ENCODE data around the gene SLC1A1. TPM values are rescaled to one million over a fixed set of nuclear protein-coding genes. Genes with fewer than 3 reads are reported as not detected.

The SLC1A1 gene
- total and polyA plus RNA-seq, 2 of the 13 experiments (the other 11 are each of a cell fraction or from before 2014, with no cell fraction given): not detected

GRCh38 chr9:4508907-4509589, 18.8 kb downstream of the SLC1A1 start:
- H3K4me3 ChIP-seq (replicated peaks in 1 of 3; ENCODE audit: insufficient read depth in 1 of 3, low read depth in 2 of 3, low read length in 3 of 3): no peak overlapping the region
- ChIA-PET CTCF (ENCODE audit: low intra/inter-chr PET ratio, low total read pairs) (no interaction called here), POLR2A (no interaction called here)
- H3K79me2 ChIP-seq (ENCODE audit: insufficient read depth, low read length): no peaks in the 10 kb centered on the region
- H3K9ac ChIP-seq (ENCODE audit: insufficient read depth, low read depth, low read length): no peak overlapping the region
- H3K27me3 ChIP-seq (ENCODE audit: control insufficient read depth in 1 of 2, insufficient read depth in 2 of 2, low read length in 2 of 2): no peaks in the 10 kb centered on the region
- FAIRE-seq: no peak
- DNase-seq (ENCODE audit: low spot score): no peak
- in situ Hi-C loops (cut with HindIII; ENCODE audit: extremely low pct_ligation_motif_present, low pct_unique_long_range_greater_than_20kb) (no loop called here), intact Hi-C loops (cut with micrococcal nuclease; ENCODE audit: unreplicated experiment) (no loop called here)
- no peak overlapping the region for H2AFZ ChIP-seq (ENCODE audit: low read length)
- H4K20me1 ChIP-seq (ENCODE audit: insufficient read depth, low read length): no peaks in the 10 kb centered on the region
- no peaks in the 10 kb centered on the region for H3K9me3 ChIP-seq (ENCODE audit: low read length)
- H3K36me3 ChIP-seq (replicated peaks in 1 of 2; ENCODE audit: control insufficient read depth in 1 of 2, insufficient read depth in 2 of 2, low read length in 2 of 2): no peaks in the 10 kb centered on the region
- no TSS peak for BruUV-seq (replicated peaks)
- 0 out of 2 replicates have a peak, but pooled peaks cover 6% of the 10 kb centered on the region for H3K4me1 ChIP-seq (ENCODE audit: insufficient read depth, low read length)
- TF ChIP-seq SP2 (CRISPR knock-in tag; IDR thresholded peaks at IDR 0.05): no peak
- TF ChIP-seq MTERF4 (CRISPR knock-in tag; IDR thresholded peaks at IDR 0.05): no peak
- TF ChIP-seq TRAFD1 (CRISPR knock-in tag; IDR thresholded peaks at IDR 0.05; ENCODE audit: borderline replicate concordance): no peak
- TF ChIP-seq TP53 (CRISPR knock-in tag; conservative IDR thresholded peaks at IDR 0.05): no peak
- no peak for TF ChIP-seq ZSCAN25 (CRISPR knock-in tag; IDR thresholded peaks at IDR 0.05)
- no peak for TF ChIP-seq NCOA5 (CRISPR knock-in tag; IDR thresholded peaks at IDR 0.05)
- no peak for TF ChIP-seq REL (CRISPR knock-in tag; conservative IDR thresholded peaks at IDR 0.05)
- no peak for TF ChIP-seq SP1 (IDR thresholded peaks at IDR 0.05)
- TF ChIP-seq SP1 (CRISPR knock-in tag; IDR thresholded peaks at IDR 0.05): no peak
- no peak for TF ChIP-seq ZNF451 (CRISPR knock-in tag; IDR thresholded peaks at IDR 0.05)
- no peak for TF ChIP-seq ELK4 (CRISPR knock-in tag; IDR thresholded peaks at IDR 0.05; ENCODE audit: borderline replicate concordance)
- no peak for TF ChIP-seq NRL (CRISPR knock-in tag; IDR thresholded peaks at IDR 0.05; ENCODE audit: borderline replicate concordance)
- TF ChIP-seq CSRNP2 (CRISPR knock-in tag; conservative IDR thresholded peaks at IDR 0.05; ENCODE audit: low read depth): no peak
- H3K27ac ChIP-seq (ENCODE audit: extremely low read length, insufficient read depth, low read length): no peak overlapping the region
- ATAC-seq: no peak
- 19% methylated on average over 3 of the region's 3 CpGs for WGBS (ENCODE audit: low lambda C conversion rate)
- H3K4me2 ChIP-seq (ENCODE audit: low read depth, low read length): no peak overlapping the region
